ENCODE measurements around the gene HPCA.
"Not testable (repeated sequence)": the region's sequence is repeated elsewhere in the genome, so short reads cannot be mapped to it uniquely, and the experiment has no call there.

The HPCA gene

GRCh38 chr1:32900956-32901822 lies 14.9 kb downstream of the HPCA start, which contains the start of gene TMEM54:
TSS of gene TMEM54 (minus strand) at chr1:32901389. CDS start at chr1:32901238, 151 bp downstream.
- no peak for DNase-seq (ENCODE audit: low read depth, low spot score)
- H3K27ac ChIP-seq, result peak within 1 kb of the TSS; percentile 48

- no peak for DNase-seq (ENCODE audit: low read depth, low spot score)
- H3K27ac ChIP-seq, result peak overlapping the region; percentile 48
These were observed 15.7 kb downstream of the HPCA start for GRCh38 chr1:32901823-32902534.

GRCh38 chr1:32902535-32902920 lies 16.2 kb downstream of the HPCA start:
- no peak overlapping the region for H3K27ac ChIP-seq
- no peak for DNase-seq (ENCODE audit: low read depth, low spot score)

GRCh38 chr1:32903991-32904785 lies 17.9 kb downstream of the HPCA start:
- no peak for DNase-seq (ENCODE audit: low read depth, low spot score)
- H3K27ac ChIP-seq, result no peak overlapping the region

- DNase-seq (ENCODE audit: low read depth, low spot score), result no peak
These were observed 18.5 kb downstream of the HPCA start for GRCh38 chr1:32904797-32905196.

DNA sequence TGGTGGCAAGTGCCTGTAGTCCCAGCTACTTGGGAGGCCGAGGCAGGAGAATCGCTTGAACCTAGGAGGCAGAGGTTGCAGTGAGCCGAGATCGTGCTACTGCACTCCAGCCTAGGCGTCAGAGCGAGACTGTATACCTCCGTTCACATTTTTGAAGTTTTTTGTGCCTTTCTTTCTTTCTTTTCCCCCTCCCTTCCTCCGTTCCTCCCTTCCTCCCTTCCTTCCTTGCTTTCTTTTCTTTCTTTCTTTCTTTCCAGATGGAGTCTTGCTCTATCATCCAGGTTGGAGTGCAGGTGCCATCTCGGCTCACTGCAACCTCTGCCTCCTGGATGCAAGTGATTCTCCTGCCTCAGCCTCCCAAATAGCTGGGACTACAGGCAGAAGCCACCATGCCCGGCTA lies 19.3 kb downstream of the HPCA start:
- not testable (repeated sequence) for DNase-seq (ENCODE audit: low read depth, low spot score); H3K27ac ChIP-seq

More at GRCh38 chr1:32904797-32905196, 18.5 kb downstream of the HPCA start:
- H3K27ac ChIP-seq, result no peak overlapping the region

DNA sequence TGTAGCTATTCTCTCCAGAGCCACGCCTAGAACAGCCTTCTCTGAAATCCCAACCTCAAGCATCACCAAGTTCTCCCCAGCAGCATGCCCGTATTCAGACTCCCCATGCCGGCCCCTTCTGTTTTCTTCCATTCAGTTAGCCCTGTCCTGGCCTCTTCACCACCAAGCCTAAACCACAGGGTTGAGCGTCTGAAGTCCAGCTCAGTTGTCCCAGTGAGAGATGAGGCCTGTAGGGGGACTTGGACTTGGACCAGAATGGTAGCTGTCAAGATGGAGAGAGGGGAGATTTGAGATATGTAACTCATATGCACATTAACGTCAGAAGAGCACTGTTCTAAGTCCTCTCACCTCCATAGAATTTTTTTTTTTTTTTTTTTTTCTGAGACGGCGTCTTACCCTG lies 20.4 kb downstream of the HPCA start:
- no peak overlapping the region for H3K27ac ChIP-seq
- no peak for DNase-seq (ENCODE audit: low read depth, low spot score)

DNA sequence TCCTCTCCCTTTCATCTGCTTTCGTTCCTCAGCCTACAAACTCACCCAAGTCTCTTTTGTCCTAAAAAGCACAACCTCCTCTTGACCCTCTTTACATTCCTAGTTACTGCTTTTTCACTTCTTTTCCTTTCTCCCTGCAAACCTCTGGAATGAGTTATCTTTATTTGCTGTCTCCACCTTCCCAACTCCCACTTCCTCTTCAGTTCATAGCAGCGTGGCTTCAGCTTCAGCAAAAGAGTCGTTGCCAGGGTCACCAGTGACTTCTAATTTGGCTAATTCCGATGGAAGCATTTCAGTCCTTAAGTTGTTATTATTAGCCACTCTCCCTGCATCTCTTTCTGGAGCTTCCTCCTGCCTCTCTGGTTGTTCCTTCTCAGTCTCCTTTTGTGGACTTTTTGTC lies 21.1 kb downstream of the HPCA start:
- DNase-seq (ENCODE audit: low read depth, low spot score), result no peak
- H3K27ac ChIP-seq, result no peak overlapping the region

- DNase-seq (ENCODE audit: low read depth, low spot score), result no peak
These were observed 24.0 kb downstream of the HPCA start for GRCh38 chr1:32910319-32910718.

GRCh38 chr1:32915766-32916706 lies 29.7 kb downstream of the HPCA start:
- no peak for DNase-seq (ENCODE audit: low read depth, low spot score)

More at GRCh38 chr1:32910319-32910718, 24.0 kb downstream of the HPCA start:
- H3K27ac ChIP-seq, result no peak overlapping the region

DNA sequence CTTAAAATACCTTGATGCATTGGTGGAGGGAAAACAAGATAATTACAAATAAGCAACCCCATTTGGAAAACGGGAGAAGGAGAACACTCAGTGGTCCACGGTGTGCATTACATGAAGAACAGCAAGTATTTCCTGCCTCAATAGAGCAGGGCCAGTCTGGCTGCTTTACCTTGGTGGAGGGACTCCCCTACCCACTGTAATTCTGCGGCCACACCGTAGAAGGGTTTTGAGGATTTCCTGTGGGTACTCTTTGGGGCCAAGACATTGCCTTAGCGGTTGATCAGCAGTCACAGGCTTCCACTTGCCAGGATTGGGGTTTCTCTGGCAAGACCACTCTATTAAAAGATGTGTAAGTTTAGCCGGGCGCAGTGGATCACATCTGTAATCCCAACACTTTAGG lies 31.2 kb downstream of the HPCA start:
- H3K27ac ChIP-seq, result no peak overlapping the region
- DNase-seq (ENCODE audit: low read depth, low spot score), result no peak

More at GRCh38 chr1:32915766-32916706, 29.7 kb downstream of the HPCA start:
- H3K27ac ChIP-seq, result no peak overlapping the region

GRCh38 chr1:32918179-32918578 lies 31.9 kb downstream of the HPCA start:
- no peak for DNase-seq (ENCODE audit: low read depth, low spot score)
- no peak overlapping the region for H3K27ac ChIP-seq

DNA sequence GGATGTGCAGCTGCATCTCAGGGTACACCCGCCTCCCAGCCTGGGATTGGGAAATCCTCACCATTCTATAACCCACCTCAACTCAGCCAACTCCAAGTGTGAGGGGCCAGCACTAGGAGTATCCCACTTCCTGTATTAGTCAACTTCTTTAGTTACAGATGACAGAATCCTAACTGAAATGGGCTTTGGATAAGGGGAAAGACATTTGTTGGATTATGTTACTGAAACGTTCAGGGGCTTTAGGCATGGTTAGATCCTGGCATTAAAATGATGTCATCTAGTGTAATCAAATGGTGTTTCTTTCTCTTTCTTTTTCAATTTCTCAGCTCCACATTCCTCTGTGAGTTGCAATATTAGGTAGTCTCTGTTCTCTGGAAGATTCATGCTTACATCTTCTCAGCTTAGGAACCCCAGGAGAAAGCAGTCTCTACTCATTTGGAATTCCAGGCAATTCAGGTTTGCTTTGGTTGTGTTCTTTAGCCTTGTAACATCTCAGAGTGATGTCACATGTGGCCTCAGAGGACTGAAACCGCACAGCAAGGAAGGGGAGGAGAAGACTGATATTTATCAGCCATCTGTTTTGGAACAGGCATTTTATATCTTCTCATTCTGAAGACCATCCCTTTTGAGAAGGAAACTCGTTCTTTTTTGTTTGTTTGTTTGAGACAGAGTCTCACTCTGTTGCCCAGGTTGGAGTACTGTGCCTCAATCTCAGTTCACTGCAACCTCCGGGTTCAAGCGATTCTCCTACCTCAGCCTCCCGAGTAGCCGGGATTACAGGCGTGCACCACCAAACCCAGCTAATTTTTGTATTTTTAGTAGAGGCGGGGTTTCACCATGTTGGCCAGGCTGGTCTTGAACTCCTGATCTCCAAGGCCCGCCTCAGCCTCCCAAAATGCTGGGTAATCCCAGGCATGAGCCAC lies 33.8 kb downstream of the HPCA start:
- DNase-seq (ENCODE audit: low read depth, low spot score), result no peak
- no peak overlapping the region for H3K27ac ChIP-seq

- DNase-seq (ENCODE audit: low read depth, low spot score), result no peak
- no peak overlapping the region for H3K27ac ChIP-seq
These were observed 34.5 kb downstream of the HPCA start for GRCh38 chr1:32920833-32921232.

- no peak overlapping the region for H3K27ac ChIP-seq
- DNase-seq (ENCODE audit: low read depth, low spot score), result no peak
These were observed 38.6 kb downstream of the HPCA start for GRCh38 chr1:32924881-32925344.

DNA sequence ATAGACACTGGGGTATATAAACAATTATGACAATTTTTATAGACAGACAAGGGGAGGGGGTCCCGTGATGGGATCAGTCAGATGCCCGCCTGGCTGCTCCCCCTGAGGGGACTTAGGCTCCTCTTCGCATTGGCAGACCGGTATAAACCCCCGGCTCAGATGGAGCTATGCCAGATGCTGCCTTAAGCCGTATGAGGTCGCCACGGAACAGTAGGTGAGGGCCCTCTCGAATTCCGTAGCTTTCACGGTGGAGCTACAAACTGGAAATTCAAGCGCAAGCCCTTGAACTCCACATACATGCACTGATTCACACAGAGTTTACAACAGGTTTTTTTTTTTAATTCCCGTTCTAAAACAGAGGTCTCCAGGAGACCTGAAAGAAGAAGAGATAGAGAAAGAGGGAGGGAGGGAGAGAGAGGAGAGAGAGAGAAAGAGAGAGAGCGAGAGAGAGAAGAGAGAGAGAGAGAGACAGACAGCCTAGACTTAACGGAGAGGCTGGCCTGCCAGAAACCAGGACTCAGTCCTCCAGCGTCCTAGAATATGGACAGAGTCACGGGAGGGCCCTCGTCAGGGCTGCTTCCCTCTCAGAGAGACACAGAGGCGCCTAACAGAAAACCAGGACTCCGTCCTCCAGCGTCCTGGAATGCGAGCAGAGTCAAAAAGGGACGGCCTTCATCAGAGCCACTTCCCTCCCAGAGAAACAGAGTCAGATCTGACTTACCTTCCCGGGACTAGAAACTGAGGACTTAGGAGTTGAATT lies 39.3 kb downstream of the HPCA start:
- H3K27ac ChIP-seq, result no peak overlapping the region
- no peak for DNase-seq (ENCODE audit: low read depth, low spot score)

- DNase-seq (ENCODE audit: low read depth, low spot score), result no peak
- no peak overlapping the region for H3K27ac ChIP-seq
These were observed 40.3 kb downstream of the HPCA start for GRCh38 chr1:32926562-32926961.

DNA sequence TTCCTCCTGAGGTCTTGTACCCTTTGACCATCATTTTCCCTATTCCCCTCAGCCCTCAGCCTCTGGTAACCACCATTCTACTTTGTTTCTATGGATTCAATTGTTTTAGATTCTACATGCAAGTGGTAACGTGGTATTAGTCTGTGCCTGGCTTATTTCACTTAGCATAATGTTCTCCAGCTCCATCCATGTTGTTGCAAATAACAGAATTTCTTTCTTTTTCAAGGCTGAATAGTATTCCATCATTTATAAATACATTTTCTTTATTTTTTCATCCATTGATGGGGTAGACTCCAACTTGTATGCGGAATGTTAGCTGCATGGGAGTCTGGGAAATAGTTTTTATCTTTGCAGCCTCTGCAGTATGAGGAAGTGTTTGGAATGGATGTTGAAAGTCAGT lies 41.1 kb downstream of the HPCA start:
- H3K27ac ChIP-seq, result no peak overlapping the region
- no peak for DNase-seq (ENCODE audit: low read depth, low spot score)

Data from epithelial cell of prostate (primary cell).